H1 (cell line): ENCODE data around the gene OR5D13. TPM values are rescaled to one million over a fixed set of nuclear protein-coding genes. Genes with fewer than 3 reads are reported as not detected.

Source experiments
- CTCF ChIA-PET: fragments of 300-600 bp; sonication (Branson Sonifier 250); formaldehyde crosslinking; loops from one replicate; lab custom pipeline; 2021; ENCODE audit not compliant: partially characterized antibody; lab: Charles Lee
- POLR2A ChIA-PET: fragments of 300-600 bp; sonication (Branson Sonifier 250); formaldehyde crosslinking; loops from one replicate; lab custom pipeline; 2021; ENCODE audit warnings: inconsistent platforms; ENCODE audit not compliant: partially characterized antibody; lab: Charles Lee
- DNase-seq, 2 experiments: peaks; one replicate each; pipeline versions ENCODE4 v3.0.0 to v3.0.0-alpha.2; 2010 to 2022; ENCODE audit warnings: low spot score in 2 of 2, low read depth in 1 of 2, mixed read lengths in 1 of 2
- FAIRE-seq: peaks from 2 replicates; lab custom pipeline; 2011; peaks lifted over from hg19 to GRCh38; lab: Jason Lieb, UNC
- H2AFZ ChIP-seq: 2 replicates; pipeline ENCODE4 v1.8.1; 2012; ENCODE audit warnings: low read length, inconsistent platforms
- H2AK5ac ChIP-seq: 2 replicates; pipeline ENCODE4 v1.6.1; 2013; ENCODE audit warnings: low read depth, low read length
- H2BK120ac ChIP-seq: replicated peaks from 2 replicates; pipeline ENCODE3; 2013; ENCODE audit warnings: low read depth, low read length, inconsistent platforms
- H2BK12ac ChIP-seq: 2 replicates; pipeline ENCODE4 v1.6.1; 2013; ENCODE audit warnings: low read depth, low read length
- H2BK15ac ChIP-seq: 2 replicates; pipeline ENCODE4 v1.6.1; 2013; ENCODE audit warnings: low read length
- H2BK20ac ChIP-seq: 2 replicates; pipeline ENCODE4 v1.6.1; 2013; ENCODE audit warnings: low read length
- H2BK5ac ChIP-seq: 2 replicates; pipeline ENCODE4 v1.6.1; 2013; ENCODE audit warnings: low read depth, low read length
- H3K14ac ChIP-seq: 2 replicates; pipeline ENCODE4 v1.6.1; 2013; ENCODE audit warnings: inconsistent platforms; ENCODE audit not compliant: insufficient read length
- H3K18ac ChIP-seq: 2 replicates; pipeline ENCODE4 v1.6.1; 2013; ENCODE audit warnings: low read length; ENCODE audit errors: extremely low read depth
- H3K23ac ChIP-seq: 2 replicates; pipeline ENCODE4 v1.6.1; 2013; ENCODE audit warnings: inconsistent platforms; ENCODE audit not compliant: insufficient read length
- H3K23me2 ChIP-seq: 2 replicates; pipeline ENCODE4 v1.6.1; 2013; ENCODE audit warnings: low read depth, low read length
- H3K27ac ChIP-seq: 2 replicates; pipeline ENCODE4 v1.6.1; 2011; ENCODE audit warnings: low read depth, low read length, inconsistent platforms
- H3K27me3 ChIP-seq, 4 experiments: replicated peaks in 1 of 4; 1 replicate in 1 of 4; 2 replicates in 3 of 4; pipeline versions ENCODE4 v1.6.1 to v1.8.1; 2011 to 2013; ENCODE audit warnings: low read length in 3 of 4, mild to moderate bottlenecking in 3 of 4, inconsistent platforms in 2 of 4, mixed read lengths in 2 of 4, moderate library complexity in 1 of 4; ENCODE audit not compliant: control insufficient read depth in 3 of 4, insufficient read depth in 3 of 4; ENCODE audit errors: extremely low read depth in 1 of 4
- H3K36me3 ChIP-seq, 4 experiments: 2 replicates each; pipeline versions ENCODE4 v1.6.1 to v1.8.1; 2011 to 2013; ENCODE audit warnings: mild to moderate bottlenecking in 4 of 4, low read length in 3 of 4, moderate library complexity in 2 of 4, control low read depth in 1 of 4, inconsistent platforms in 1 of 4; ENCODE audit not compliant: insufficient read depth in 4 of 4, control insufficient read depth in 2 of 4
- H3K4ac ChIP-seq: replicated peaks from 2 replicates; pipeline ENCODE3; 2013; ENCODE audit warnings: low read length, low read depth, mixed read lengths, inconsistent platforms; ENCODE audit not compliant: insufficient read length
- H3K4me1 ChIP-seq, 4 experiments: replicated peaks in 1 of 4; 1 replicate in 1 of 4; 2 replicates in 3 of 4; pipeline versions ENCODE4 v1.6.1 to v1.8.1; 2011 to 2013; ENCODE audit warnings: low read length in 3 of 4, inconsistent platforms in 2 of 4, mixed read lengths in 1 of 4; ENCODE audit not compliant: insufficient read depth in 4 of 4, control insufficient read depth in 3 of 4
- H3K4me2 ChIP-seq, 2 experiments: 2 replicates each; pipeline versions ENCODE4 v1.6.1 to v1.8.1; 2011 to 2013; ENCODE audit warnings: low read depth in 2 of 2, low read length in 2 of 2, control low read depth in 1 of 2, inconsistent platforms in 1 of 2, mild to moderate bottlenecking in 1 of 2; ENCODE audit not compliant: insufficient read depth in 1 of 2
- H3K4me3 ChIP-seq, 4 experiments: fragments of 200-600, 300-600 bp in 1 of 4; sonication (generic), shearing (Covaris generic), sonication (Bioruptor Twin) in 1 of 4; 2 replicates each; pipeline versions ENCODE4 v1.5.1 to v1.8.1; 2011 to 2016; ENCODE audit warnings: low read length in 4 of 4, low read depth in 3 of 4, control low read depth in 2 of 4, inconsistent platforms in 2 of 4, mild to moderate bottlenecking in 2 of 4, mixed read lengths in 1 of 4, moderate library complexity in 1 of 4; ENCODE audit not compliant: insufficient read depth in 2 of 4; ENCODE audit errors: extremely low read depth in 1 of 4
- H3K56ac ChIP-seq: replicated peaks from 2 replicates; pipeline ENCODE3; 2013; ENCODE audit warnings: low read depth, mild to moderate bottlenecking, mixed read lengths, low read length, inconsistent platforms; ENCODE audit not compliant: insufficient read length
- H3K79me1 ChIP-seq: 2 replicates; pipeline ENCODE4 v1.6.1; 2013; ENCODE audit warnings: low read depth, low read length, control low read depth
- H3K79me2 ChIP-seq, 2 experiments: 2 replicates each; pipeline versions ENCODE4 v1.6.1 to v1.8.1; 2012 to 2013; ENCODE audit warnings: low read length in 2 of 2, mild to moderate bottlenecking in 2 of 2, inconsistent platforms in 1 of 2; ENCODE audit not compliant: insufficient read depth in 2 of 2, control insufficient read depth in 1 of 2
- H3K9ac ChIP-seq, 4 experiments: replicated peaks in 1 of 4; 1 replicate in 1 of 4; 2 replicates in 3 of 4; pipeline versions ENCODE4 v1.6.1 to v1.8.1; 2011 to 2013; ENCODE audit warnings: low read depth in 3 of 4, low read length in 3 of 4, control low read depth in 2 of 4, mild to moderate bottlenecking in 2 of 4, moderate library complexity in 2 of 4, inconsistent platforms in 1 of 4; ENCODE audit errors: extremely low read depth in 1 of 4
- H3K9me3 ChIP-seq, 2 experiments: 2 replicates each; pipeline versions ENCODE4 v1.6.1 to v1.8.1; 2012 to 2013; ENCODE audit warnings: mild to moderate bottlenecking in 2 of 2, moderate library complexity in 2 of 2, control low read depth in 1 of 2, inconsistent platforms in 1 of 2, low read depth in 1 of 2, low read length in 1 of 2, mixed read lengths in 1 of 2; ENCODE audit not compliant: insufficient read depth in 2 of 2
- H4K20me1 ChIP-seq, 2 experiments: replicated peaks in 1 of 2; 2 replicates each; pipeline versions ENCODE3 to v1.8.1; 2011 to 2013; ENCODE audit warnings: inconsistent platforms in 2 of 2, low read length in 2 of 2, mild to moderate bottlenecking in 1 of 2; ENCODE audit not compliant: insufficient read depth in 2 of 2, control insufficient read depth in 1 of 2
- H4K5ac ChIP-seq: 2 replicates; pipeline ENCODE4 v1.6.1; 2013; ENCODE audit warnings: low read length, low read depth, mixed read lengths, inconsistent platforms; ENCODE audit not compliant: insufficient read length
- H4K8ac ChIP-seq: 2 replicates; pipeline ENCODE4 v1.8.0; 2013; ENCODE audit warnings: mild to moderate bottlenecking, moderate library complexity, low read length, inconsistent platforms; ENCODE audit not compliant: insufficient read depth; ENCODE audit errors: extremely low read depth
- H4K91ac ChIP-seq: replicated peaks from 2 replicates; pipeline ENCODE3; 2013; ENCODE audit warnings: low read length, mixed read lengths, inconsistent platforms; ENCODE audit not compliant: insufficient read length
- CTBP2 ChIP-seq: IDR thresholded peaks from 2 replicates; pipeline ENCODE4 v1.7.0; 2011; ENCODE audit warnings: borderline replicate concordance, mild to moderate bottlenecking, moderate library complexity, mixed read lengths, low read length; ENCODE audit not compliant: insufficient read depth, insufficient read length
- JUN ChIP-seq: IDR thresholded peaks from 2 replicates; pipeline ENCODE4 v1.6.1; 2011; ENCODE audit warnings: low read depth, mild to moderate bottlenecking, improper control_type of control experiment, low read length
- PHF8 ChIP-seq: fragments of 200-600 bp; sonication (generic); conservative IDR thresholded peaks from 2 replicates; pipeline ENCODE4 v1.7.1; 2012; ENCODE audit warnings: low read depth, mild to moderate bottlenecking, inconsistent platforms, low read length, moderate library complexity
- POLR2AphosphoS5 ChIP-seq: IDR thresholded peaks from 2 replicates; pipeline ENCODE4 v1.6.1; 2011; ENCODE audit warnings: low read depth, low read length
- RXRA ChIP-seq: IDR thresholded peaks from 2 replicates; pipeline ENCODE4 v1.6.1; 2011; ENCODE audit warnings: low read depth, mild to moderate bottlenecking, low read length, moderate library complexity; ENCODE audit not compliant: insufficient read depth
- SP2 ChIP-seq: IDR thresholded peaks from 2 replicates; pipeline ENCODE4 v1.6.1; 2012; ENCODE audit warnings: mild to moderate bottlenecking, low read length, inconsistent platforms
- TAF7 ChIP-seq: optimal IDR thresholded peaks from 2 replicates; pipeline ENCODE3; 2011; ENCODE audit warnings: low read depth, mild to moderate bottlenecking, inconsistent platforms, low read length, moderate library complexity, borderline replicate concordance
- TBP ChIP-seq: IDR thresholded peaks from 2 replicates; pipeline ENCODE4 v1.6.1; 2011; ENCODE audit warnings: low read depth, low read length, improper control_type of control experiment
- TCF12 ChIP-seq: IDR thresholded peaks from 2 replicates; pipeline ENCODE4 v1.6.1; 2011; ENCODE audit warnings: low read depth, mild to moderate bottlenecking, low read length
- TEAD4 ChIP-seq: IDR thresholded peaks from 2 replicates; pipeline ENCODE4 v1.6.1; 2012; ENCODE audit warnings: low read depth, low read length, inconsistent platforms, mixed read lengths
- ZNF274 ChIP-seq: IDR thresholded peaks from 2 replicates; pipeline ENCODE4 v1.7.0; 2012; ENCODE audit warnings: low read length, borderline replicate concordance; ENCODE audit errors: extremely low read depth
- WGBS, 2 experiments: shearing (Covaris generic) in 1 of 2; methylation state at CpG; one replicate each; pipeline versions ENCODE4 v1.1.6 to v1.1.7; 2013 to 2015; ENCODE audit warnings: low lambda C conversion rate in 2 of 2, mixed read lengths in 2 of 2, inconsistent platforms in 1 of 2, low coverage in 1 of 2, missing lambda C conversion rate in 1 of 2; ENCODE audit not compliant: insufficient replicate concordance in 2 of 2, insufficient coverage in 1 of 2, insufficient read length in 1 of 2; ENCODE audit errors: extremely low coverage in 1 of 2, missing lambda C conversion rate in 1 of 2; 5-methylcytosine and 5-hydroxymethylcytosine counted together
- polyA plus RNA-seq, 7 experiments: library from polyadenylated mRNA; depleted of rRNA in 3 of 7; stranded (reverse) in 5 of 7; unstranded in 2 of 7; fragments of >200 nt in 5 of 7; fragments of 200-250 nt in 2 of 7; gene quantifications; 1 replicate in 5 of 7; 2 replicates in 1 of 7; 4 replicates in 1 of 7; pipeline versions ENCODE4 v1.2.1 to v1.2.3, GENCODE V29; 2011 to 2013; ENCODE audit warnings: missing spikeins in 2 of 7, mixed read lengths in 2 of 7
- total RNA-seq: library from RNA; stranded (reverse); fragmentation: NEBNext Ultra II Directional; extraction: Animal tissue kit (Norgen Biotek cat#: 25700); gene quantifications from 2 replicates; pipeline ENCODE4 v1.2.1, GENCODE V29; 2021
- TF ChIP-seq, protein P1 (sequence below): IDR thresholded peaks from 2 replicates; pipeline ENCODE4 v1.6.1; 2011; ENCODE audit warnings: low read depth, mild to moderate bottlenecking, low read length; ENCODE audit not compliant: insufficient read depth
- TF ChIP-seq, protein P2 (sequence below): IDR thresholded peaks from 2 replicates; pipeline ENCODE4 v1.6.1; 2011; ENCODE audit warnings: low read length, improper control_type of control experiment

The OR5D13 gene
- total and polyA plus RNA-seq, 2 of the 8 experiments (the other 6 are each of a cell fraction or from before 2014, with no cell fraction given), result not detected

DNA sequence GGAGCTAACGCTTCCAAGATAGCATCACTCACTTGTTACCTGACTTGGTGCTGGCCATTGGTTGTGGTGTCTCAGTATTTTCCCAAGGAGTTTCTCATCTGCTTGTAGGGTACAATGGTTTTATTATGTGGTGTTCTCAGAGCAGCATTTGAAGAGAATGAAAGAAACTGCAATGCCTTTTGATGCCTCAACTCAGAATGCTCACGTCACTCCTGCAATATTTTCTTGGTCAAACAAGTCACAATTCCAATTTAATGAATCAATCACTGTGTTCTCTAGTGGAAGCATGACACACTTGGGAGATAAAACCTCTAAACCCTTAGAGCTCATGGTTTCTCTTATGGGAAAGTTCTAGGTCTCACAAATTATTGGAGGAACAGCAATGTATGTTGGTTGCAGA, 20.1 kb downstream of the OR5D13 start:
- Histone ChIP-seq H2BK12ac (no peak overlapping the region), H3K23ac (no peak overlapping the region), H2AK5ac (no peak overlapping the region), H2BK120ac (no peak overlapping the region), H3K4ac (no peak overlapping the region), H3K4me1 (no peaks in the 10 kb centered on the region), H2BK5ac (no peak overlapping the region), H2BK15ac (no peak overlapping the region), H2AFZ (no peak overlapping the region), H4K5ac (no peak overlapping the region), H2BK20ac (no peak overlapping the region), H3K23me2 (no peaks in the 10 kb centered on the region; the same call in 1 of the 2 replicates), H3K56ac (no peak overlapping the region), H3K14ac (no peak overlapping the region), H3K36me3 (no peaks in the 10 kb centered on the region), H4K20me1 (no peaks in the 10 kb centered on the region), H3K79me2 (no peaks in the 10 kb centered on the region), H3K27me3 (no peaks in the 10 kb centered on the region), H3K79me1 (no peaks in the 10 kb centered on the region), H4K91ac (no peak overlapping the region), H3K18ac (no peak overlapping the region), H3K4me3 (no peak overlapping the region), H3K27ac (no peak overlapping the region), H4K8ac (no peak overlapping the region), H3K9ac (no peak overlapping the region), H3K9me3 (peaks cover 65 to 66% of the 10 kb centered on the region in 2 experiments), H3K4me2 (no peak overlapping the region)
- ChIA-PET CTCF (no interaction called here), POLR2A (no interaction called here)
- DNase-seq (no peak), FAIRE-seq (no peak)
- WGBS, 2 experiments, result 60% methylated on average over 2 of the region's 2 CpGs; no CpG with 5 or more reads in 1 of the 2 experiments
- TF ChIP-seq, protein P1, sequence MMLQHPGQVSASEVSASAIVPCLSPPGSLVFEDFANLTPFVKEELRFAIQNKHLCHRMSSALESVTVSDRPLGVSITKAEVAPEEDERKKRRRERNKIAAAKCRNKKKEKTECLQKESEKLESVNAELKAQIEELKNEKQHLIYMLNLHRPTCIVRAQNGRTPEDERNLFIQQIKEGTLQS, result no peak
- TF ChIP-seq, protein P2, sequence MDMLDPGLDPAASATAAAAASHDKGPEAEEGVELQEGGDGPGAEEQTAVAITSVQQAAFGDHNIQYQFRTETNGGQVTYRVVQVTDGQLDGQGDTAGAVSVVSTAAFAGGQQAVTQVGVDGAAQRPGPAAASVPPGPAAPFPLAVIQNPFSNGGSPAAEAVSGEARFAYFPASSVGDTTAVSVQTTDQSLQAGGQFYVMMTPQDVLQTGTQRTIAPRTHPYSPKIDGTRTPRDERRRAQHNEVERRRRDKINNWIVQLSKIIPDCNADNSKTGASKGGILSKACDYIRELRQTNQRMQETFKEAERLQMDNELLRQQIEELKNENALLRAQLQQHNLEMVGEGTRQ, result no peak
- no peak for TF ChIP-seq POLR2AphosphoS5
- TF ChIP-seq CTBP2, result no peak
- TF ChIP-seq PHF8, result no peak
- TF ChIP-seq ZNF274, result no peak
- no peak for TF ChIP-seq RXRA
- no peak for TF ChIP-seq TBP
- no peak for TF ChIP-seq TEAD4
- no peak for TF ChIP-seq JUN
- TF ChIP-seq TAF7, result no peak
- no peak for TF ChIP-seq TCF12
- no peak for TF ChIP-seq SP2
